Activated effector memory CD4-positive, alpha-beta T cell treated with anti-CD3 and anti-CD28 coated beads, Interleukin-2, amount 50 U/mL, for 16 hours (primary cell): ENCODE data around the gene LRRC42.

Source experiments
- DNase-seq: peaks from one replicate; pipeline ENCODE4 v3.0.0-alpha.2; 2020

Gene LRRC42

GRCh38 chr1:54007613-54008012, 61.5 kb downstream of the LRRC42 start:
- DNase-seq: no peak

GRCh38 chr1:54008876-54009275, 62.7 kb downstream of the LRRC42 start:
- DNase-seq: no peak

GRCh38 chr1:54009406-54009805, 63.3 kb downstream of the LRRC42 start:
- DNase-seq: no peak

- no peak for DNase-seq
Measured at GRCh38 chr1:54010415-54011117, 64.4 kb downstream of the LRRC42 start.

- DNase-seq: no peak
Measured at GRCh38 chr1:54011316-54012007, 65.3 kb downstream of the LRRC42 start.

- no peak for DNase-seq
Measured at GRCh38 chr1:54012008-54012325, 65.8 kb downstream of the LRRC42 start.

- no peak for DNase-seq
Measured at GRCh38 chr1:54012863-54013262, 66.7 kb downstream of the LRRC42 start.

GRCh38 chr1:54013393-54014008, 67.4 kb downstream of the LRRC42 start:
- DNase-seq: no peak

- no peak for DNase-seq
Measured at GRCh38 chr1:54014009-54014629, 68.0 kb downstream of the LRRC42 start.

- DNase-seq: no peak
Measured at GRCh38 chr1:54016343-54017282, 70.5 kb downstream of the LRRC42 start.
